HG02885 (cell line): Measurements from ENCODE around the gene MCM3AP.

ENCODE experiments used
- ATAC-seq: cut with Tn5 transposase; IDR thresholded peaks from one replicate; pipeline ENCODE4 v1.9.1; 2021; ENCODE audit warnings: mild to moderate bottlenecking; ENCODE audit not compliant: unreplicated experiment, poor library complexity

MCM3AP gene

DNA sequence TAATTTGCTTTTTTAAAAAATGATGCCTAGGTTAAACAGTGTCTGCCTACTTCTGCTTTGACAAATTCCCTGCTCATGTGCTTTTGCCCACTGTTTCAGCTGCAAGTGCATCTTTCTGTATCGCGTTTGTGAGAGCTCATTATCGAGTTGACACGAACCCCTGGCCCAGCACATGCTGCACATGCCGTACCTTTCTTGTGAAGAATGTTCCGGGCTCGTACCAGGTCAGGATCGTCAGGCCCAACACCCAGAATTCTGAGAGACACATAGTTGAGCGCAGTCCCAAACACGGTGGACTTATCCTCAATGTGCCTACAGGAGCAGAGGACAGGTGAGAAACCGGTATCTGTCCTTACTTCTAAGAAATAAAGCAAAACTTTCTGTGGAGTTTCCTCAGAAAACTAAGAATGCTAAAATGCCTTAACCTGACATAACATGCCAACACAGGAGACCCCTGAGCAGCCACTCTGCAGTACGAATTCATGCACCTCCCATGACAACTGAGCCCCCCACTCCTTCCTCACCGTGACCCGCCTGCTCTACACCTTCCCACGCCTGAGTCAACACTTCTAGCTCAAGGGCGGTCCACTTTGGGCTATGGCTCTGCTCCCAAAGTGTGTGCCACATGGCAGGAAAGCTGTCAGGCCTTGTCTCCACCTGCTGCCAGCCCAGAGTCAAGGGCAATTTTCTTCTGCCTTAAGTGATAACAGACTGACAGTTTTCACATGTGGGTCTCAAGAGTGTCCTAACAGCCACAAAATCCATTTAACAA is 63.6 kb downstream of the MCM3AP start:
- no peak for ATAC-seq

DNA sequence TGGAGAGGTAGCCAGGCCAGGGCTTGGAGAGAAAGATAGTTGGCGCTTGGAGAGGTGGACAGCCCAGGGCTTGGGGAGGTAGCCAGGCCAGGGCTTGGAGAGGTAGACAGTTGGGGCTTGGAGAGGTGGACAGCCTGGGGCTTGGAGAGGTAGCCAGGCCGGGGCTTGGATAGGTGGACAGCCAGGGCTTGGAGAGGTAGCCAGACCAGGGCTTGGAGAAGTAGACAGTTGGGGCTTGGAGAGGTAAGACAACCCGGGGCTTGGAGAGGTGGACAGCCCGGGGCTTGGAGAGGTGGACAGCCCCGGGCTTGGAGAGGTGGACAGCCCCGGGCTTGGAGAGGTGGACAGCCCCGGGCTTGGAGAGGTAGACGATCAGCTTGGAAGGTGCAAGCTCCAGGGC is 64.6 kb downstream of the MCM3AP start:
- ATAC-seq: no peak

DNA sequence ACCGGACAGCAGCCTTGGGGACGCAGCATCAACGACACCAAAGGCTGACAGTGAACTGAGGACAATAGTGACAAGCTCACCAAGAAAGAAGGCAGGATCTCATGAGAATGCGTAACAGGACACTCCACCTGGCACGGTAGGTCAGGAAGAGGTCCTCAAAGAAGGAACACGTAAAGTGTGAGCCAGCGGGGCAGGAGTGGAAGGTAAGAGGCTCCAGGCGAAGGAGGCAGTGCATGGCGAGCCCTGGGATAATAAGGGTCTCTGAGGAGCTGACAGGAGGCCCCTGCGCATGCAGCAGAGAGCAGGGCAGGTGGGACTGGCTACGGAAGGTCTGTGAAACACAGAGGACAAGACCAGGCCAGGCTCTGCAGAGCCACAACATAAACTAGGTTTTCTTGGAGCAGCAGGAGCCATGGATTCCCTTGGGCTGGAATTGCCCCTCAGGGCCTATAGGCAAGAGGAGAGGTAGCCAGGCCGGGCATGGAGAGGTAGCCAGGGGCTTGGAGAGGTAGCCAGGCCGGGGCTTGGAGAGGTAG is 65.1 kb downstream of the MCM3AP start:
- ATAC-seq: no peak

DNA sequence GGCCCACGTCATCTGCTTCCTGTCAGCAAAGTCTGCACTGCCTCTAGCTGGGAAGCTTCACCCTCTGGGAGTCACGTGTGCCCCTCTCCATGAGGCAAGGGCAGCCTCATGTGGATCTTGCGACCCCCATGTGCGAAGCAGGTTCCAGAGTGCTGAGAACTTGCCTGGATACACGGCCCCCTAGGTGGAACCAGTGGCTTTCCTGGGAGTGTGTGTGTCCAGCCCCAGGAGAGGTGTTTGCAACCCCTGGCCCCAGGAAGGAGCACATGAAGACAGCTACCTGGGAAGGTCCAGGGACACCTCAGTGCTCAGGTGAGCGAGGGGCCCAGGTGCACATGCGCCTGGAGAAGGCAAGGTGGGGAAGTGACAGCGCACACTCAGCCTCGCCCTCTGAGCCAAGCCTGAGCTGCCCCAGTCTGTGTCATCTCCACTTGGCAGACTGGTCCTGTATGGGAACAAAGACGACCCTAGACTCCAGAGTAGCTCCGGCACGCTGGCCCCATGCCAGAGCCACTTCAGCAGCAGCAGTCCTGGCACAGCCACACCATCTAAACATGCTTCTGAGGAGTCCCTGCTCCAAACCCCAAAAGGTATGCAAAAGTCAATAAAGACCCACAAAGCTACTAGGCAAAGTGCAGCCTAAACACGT is 65.7 kb downstream of the MCM3AP start:
- ATAC-seq: no peak

DNA sequence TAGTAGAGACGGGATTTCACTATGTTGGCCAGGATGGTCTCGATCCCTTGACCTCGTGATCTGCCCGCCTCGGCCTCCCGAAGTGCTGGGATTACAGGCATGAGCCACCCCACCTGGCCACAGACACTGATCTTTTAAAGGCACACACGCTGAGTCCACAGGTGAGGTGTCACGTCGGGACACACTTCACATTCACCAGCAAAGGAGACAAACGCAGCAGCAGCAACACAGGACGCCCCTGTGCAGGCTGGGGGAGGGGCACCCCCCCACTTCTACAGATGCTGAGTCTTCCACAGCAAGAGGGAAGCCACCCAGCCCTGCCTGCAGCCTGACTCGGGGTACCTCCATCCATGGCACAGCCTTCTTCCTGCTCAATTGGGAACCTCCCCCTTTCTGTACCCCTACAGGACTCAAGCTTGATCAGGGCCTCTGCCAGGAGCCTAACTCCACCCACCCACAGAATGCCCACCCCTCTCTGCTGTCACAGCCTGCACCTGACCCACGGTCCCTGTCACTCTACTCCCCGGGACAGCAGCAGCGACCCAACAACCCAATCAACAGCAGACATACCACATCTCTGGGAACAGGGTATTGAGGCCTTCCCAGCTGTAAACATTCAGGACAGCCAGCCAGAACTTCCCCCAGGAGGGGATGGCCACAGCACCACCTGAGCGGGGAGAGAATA is 66.4 kb downstream of the MCM3AP start:
- no peak for ATAC-seq

DNA sequence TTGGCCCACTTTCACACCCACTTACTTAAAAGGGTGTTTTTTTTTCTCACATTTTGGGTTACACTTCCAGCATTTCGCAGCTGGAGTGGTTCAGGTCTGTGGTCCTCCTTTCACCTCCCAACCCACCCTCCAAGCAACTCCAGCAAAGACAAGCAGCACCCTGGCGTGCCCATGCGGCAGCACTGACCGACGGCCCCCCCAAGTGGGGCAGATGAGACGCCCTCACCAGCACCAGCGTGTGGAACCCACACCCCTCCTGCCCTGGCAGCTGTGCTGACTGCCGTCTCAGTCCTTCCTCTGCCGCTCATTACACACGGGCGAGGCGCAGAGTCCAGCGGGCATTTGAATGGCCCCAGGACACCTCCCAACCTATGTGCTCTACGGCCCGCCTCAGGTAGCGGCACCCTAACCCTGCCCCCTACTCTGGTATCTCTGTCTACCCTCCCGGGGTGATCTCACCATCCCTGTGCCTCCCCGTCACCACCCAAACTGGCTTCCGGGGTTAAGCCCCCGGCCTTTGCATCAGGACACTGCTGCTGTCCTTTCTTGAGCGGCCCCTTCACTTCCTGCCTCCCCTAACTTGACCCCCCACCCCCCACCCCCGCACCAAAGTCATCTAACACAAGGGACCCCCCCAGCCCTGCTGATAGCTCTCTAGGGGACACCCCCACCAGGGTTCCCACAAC is 67.8 kb downstream of the MCM3AP start:
- ATAC-seq: no peak

DNA sequence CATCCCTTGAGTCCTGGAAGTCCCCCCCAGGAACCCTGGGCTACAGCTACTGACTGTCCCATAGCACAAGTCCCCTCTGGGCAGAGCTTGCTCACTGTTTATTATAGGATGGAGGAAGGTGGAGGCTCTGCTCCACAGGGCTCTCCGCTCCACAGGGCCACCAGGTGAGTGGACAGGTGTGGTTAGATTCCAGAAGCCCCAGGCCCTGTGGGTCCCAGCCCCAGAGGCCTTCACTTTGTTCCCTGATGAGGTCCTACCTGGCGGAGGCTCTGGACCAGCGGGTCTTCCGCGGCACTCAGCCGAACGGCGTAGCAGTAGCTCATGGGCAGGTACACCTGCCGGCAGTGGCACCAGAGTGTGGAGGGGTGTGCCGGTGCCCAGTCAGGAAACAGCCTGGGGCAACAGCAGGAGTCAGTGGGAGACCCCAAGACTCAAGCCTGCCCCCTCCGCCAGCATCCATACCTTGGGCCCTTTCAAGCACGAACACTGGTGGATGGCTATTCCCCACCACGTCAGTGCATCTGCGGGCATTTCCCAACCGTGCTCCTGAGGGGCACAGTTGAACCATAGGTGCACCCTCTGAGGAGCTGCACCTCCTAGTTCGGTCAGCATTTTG is 69.2 kb downstream of the MCM3AP start:
- ATAC-seq: no peak

DNA sequence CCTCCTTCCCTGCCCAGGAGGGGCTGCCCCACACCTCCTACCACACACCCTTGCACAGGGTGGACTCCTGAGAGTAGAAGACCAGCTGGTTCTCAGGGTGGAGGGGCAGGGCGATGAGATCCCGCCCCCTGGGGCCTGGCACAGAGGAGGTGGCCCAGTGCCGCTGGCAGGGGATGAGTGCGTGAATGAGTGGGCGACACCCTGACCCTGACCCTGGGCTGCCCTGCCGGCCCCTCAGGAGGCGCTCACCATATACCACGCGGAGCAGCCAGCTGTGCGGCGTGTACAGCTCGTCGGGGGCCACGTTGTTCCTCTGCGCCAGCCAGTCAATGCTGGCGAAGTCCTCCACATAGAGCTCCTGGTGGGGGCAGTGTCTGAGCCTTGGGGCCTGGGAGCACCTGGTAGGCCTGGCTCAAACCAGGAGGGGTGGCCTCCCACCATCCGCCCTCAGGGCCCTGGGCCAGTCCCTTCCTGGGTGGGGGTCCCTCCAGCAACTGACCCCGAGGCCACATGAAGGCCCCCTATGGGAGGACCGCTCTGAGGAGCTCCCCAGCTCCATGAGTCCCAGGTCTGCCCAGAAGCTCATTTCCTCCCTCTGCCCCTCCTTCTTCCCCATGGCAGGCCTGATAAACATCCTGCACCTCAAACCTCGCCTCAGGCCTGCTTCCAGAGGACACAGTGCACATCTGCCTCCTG is 69.8 kb downstream of the MCM3AP start:
- ATAC-seq: no peak

DNA sequence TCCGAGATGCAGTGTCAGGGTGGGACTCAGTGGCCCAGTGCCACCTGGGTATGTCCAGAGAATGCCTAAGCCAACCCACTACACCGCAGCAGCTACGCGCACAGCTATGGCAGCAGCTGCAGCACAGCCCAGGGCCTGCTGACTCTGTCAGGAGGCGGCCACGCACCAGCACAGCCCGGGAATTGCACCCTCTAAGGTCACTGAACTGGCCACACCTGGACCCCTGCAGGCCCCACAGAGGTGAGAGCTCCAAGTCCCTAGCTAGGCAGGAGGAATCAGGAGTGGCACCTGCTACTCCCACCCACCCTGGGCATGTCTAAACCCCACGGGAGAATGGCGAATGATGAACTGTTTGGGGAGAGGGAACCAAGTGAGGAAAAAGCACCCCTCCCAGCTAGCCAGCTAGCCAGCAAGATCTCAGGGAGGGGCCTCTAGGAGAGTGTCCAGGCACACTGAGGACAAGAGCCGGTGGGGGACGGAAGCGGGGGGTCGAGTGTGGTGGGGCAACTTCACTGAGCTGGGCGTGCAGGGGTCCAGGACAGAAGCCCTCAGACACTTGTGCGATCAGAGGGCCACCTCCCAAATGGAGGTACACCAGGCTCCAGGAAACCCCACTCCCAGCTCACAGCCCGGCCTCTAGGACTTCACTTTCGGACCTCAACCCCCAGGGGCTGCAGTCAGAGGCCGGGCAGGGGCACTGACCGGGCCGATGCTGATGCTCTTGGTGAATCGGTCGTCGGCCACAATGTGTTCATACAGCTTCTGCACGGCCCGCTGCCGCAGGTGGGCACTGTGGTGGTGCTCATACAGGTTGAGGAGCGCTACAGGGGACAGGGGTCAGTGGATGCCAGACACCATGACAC is 70.7 kb downstream of the MCM3AP start:
- no peak for ATAC-seq

DNA sequence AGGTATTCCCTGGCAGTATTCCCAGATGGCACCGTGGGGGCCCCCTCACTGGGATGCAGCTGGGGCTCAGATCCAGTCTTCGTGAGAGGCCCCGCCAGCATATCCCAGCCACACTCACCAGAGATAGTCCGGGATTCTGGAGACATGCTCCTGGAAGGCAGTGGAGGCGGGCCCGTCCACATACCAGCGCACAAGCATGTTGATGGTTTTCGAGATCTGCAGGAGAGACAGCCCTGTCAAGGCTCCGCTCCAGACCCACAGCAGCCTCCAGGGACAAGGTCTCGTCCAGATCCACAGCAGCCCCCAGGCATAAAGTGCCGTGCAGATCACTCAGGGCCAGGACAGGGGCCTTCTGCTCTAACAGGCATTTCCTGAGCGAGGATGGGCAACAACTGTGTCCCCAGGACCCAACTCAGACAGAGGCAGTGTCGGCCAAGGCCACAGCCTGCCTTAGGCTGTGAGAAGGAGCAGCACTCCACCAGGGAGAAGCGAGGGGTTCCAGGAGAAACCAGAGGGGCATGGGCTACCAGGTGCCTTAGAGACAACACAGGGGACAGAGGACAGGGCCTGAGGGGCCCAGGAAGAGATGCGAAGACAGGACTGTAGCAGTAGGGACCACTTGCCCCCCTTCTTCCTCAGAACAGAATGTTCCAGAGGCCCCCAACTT is 71.7 kb downstream of the MCM3AP start:
- ATAC-seq: no peak

DNA sequence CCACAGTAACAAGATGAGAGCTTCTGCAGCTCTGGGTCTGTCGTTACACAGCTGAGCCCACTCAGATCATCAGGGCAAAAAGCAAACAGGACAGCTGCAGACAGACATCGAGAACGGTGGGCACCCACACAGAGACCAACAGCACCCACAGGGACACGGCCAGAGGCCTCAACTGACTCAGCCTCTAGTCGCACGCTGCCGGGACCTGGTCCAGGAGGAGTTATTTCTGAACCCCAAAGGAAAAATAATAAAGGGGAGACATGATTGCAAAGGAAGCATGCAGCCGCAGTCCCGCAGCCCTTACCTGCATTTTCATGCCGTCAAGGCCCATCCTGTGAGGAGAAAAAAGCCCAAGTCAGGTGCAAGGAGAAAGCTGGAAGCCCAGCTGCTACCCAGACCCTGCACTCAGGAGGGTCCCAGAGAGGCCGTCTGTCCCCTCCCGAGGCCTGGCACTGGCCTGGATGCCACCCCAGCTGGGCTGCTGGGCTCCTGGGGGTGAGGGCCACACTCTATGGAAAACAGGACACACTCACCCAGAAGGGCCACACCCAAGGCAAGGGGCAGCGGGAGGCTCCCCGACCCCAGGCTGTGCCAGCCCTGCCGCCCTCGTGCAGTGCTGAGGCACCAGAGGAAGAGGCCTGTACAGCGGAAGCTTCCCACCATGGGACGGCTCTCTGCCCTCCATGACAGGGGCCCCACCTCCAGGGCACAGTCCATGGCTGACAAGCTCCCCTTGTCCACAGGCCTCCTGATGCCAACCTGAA is 72.5 kb downstream of the MCM3AP start:
- no peak for ATAC-seq

DNA sequence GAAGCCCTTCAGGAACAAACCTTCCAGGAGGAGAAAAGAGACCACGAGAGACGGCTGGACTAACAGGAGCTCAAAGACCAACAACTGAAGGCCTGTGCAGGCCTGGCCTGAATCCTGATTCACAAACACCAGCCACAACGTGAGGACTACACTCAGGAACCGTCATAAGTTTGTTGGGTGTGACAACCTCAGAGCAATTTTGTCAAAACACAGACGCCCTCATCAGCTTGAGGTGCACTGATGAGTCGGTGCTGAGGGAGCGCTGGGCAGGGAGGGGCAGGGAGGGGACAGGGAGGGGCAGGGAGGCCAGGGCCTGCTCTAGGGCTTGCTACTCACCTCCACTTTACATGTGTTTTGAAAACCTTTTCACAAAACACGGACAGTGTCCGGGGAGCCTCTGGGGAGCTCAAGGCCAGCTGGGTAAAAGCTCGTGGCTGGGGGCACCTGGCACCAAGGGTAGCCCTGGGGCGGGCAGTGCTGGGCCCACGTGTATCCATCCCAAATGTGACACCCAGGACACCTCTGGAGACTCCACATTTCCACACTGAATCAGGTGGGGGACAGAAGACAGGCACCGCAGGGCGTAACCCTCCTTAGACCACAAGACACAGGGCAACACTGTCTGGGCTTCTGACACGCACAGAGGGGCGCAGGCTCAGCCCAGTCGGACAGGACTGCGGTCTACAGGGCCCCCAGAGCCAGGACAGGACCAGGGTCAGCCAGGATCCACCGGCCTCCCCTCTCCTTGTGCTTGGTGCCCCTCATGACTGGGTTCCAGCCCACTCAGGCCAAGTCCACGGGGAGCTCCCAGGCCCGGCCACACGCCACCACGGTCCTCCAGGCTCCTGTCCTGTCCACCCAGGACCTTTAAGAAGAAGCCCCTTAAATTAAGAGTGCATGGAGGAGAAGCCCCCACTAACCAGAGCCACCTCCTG is 73.4 kb downstream of the MCM3AP start:
- no peak for ATAC-seq

DNA sequence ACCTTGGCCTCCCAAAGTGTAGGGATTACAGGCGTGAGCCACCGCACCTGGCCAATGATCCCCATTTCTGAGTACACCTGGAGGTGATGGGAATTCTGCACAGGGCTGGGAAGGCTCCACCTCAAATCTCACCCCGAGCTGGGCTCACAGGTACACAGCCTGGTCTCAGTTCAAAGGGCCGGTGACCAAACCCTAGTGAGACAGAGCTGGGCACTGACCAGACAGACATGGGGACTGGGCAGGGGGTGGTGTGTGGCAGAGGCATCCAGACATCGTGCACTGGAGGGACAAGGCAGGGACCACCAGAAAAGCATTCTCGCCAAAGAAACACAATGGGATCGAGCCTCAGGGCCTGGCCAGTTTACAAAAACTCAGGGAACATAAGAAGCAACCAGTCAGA is 74.0 kb downstream of the MCM3AP start:
- ATAC-seq: no peak

DNA sequence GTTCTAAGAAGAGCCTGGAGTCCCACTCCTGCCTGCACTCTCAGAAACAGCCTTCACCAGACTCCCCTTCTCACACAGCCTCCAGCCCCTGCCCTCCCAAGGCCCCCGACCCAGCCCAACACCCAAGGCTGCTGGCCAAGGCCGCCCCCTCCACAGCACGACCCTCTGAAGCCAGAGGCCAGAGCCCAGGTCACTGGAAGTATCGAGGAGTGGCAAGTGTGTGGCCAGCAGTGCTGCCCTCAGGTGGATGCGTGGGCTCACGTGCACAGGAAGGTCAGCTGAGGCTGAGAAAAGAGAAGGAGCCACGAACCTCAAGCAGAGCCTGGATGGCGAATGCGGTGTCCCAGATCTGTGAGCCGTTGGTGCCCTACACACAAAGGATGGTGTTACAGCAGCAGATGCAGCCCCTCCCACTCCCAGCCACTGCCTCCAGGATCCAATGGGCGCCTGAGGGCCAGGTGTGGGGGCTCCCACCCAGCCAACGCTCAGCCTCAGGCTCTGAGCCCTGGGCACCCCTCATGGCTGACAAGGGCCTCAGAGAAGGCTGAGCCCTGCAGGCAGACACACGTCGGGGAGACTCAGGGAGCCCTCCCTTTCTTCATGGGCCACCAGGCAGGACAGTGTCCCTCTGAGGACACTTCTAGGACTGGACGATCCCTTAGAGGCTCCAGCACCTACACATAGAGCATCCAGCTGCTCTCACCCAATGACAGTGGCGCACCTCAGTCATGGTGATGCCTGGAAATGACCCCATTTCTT is 74.9 kb downstream of the MCM3AP start:
- ATAC-seq: no peak

DNA sequence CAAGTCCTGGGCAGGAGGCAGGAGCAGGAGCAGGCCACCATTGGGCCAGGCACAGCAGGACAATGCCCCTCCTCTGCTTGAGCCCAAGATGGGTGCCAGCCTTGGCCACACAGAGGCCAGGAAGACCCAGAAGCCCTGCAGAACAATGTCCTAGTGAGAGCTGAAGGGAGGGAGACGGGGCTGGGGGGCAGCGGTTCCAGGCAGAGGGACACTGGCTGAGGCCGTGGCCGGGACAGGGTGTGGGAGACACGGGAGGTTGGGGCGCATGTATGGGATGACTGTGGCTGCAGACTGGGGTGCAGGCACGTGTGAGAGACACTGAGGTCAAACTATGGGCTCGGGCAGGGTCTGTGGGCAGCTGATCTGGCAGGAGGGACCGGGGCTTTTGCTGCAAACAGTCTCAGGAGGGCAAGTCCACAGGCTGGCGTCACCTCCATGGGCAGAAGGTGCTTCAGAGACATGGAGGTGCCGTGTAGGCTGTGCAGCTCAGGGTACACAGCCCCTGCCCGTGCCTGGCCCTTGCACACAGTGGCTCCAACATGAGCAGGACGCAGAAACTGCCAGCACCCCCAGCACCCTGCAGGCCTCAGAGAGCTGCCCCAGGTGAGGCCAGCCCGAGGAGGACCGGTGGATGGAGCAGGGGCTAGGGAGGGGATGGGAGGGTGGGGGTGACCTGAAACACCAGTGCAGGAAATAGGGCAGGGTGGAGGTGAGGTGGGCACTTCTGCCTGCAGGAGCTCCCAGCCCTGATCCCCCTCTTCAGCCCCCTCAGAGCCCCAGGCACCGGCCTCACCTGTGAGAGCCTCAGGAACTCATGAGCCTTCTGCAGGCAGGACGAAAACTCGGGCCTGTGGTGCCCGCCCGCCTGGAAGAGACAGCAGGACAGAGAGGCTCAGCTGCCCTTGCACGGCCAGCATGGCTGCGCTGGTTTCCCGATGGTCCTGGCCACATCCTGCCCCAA is 76.4 kb downstream of the MCM3AP start:
- ATAC-seq: no peak
